Adrenal gland (tissue), 12 donors: ENCODE measurements around the gene DMD. TPM values are rescaled to one million over a fixed set of nuclear protein-coding genes. Genes with fewer than 3 reads are reported as not detected.

Experiments used
- DNase-seq, 7 donors: peaks; one replicate each; pipeline ENCODE4 v3.0.0-alpha.2; 2019 to 2020
- H3K27ac ChIP-seq, 5 donors: fragments of 200-600 bp; sonication (generic) in 4 of 5; 1 replicate in 3 of 5; 2 replicates in 2 of 5; pipeline versions ENCODE4 v1.5.1 to v1.8.0; 2016 to 2020; ENCODE audit warnings: mild to moderate bottlenecking in 1 of 5
- H3K27me3 ChIP-seq: fragments of 200-600 bp; 2 replicates; pipeline ENCODE4 v1.8.0; 2021
- H3K36me3 ChIP-seq, 2 donors: fragments of 200-600 bp; replicated peaks in 1 of 2; 1 replicate in 1 of 2; 2 replicates in 1 of 2; pipeline versions ENCODE4 v1.5.1 to v1.8.0; 2018 to 2022
- H3K4me1 ChIP-seq, 2 donors: fragments of 200-600 bp; replicated peaks in 1 of 2; 1 replicate in 1 of 2; 2 replicates in 1 of 2; pipeline versions ENCODE4 v1.5.1 to v1.8.0; 2018 to 2021
- H3K4me3 ChIP-seq, 4 donors: fragments of 200-600 bp; sonication (generic) in 3 of 4; one replicate each; pipeline ENCODE4 v1.5.1; 2016 to 2018
- H3K9me3 ChIP-seq, 3 donors: fragments of 200-600 bp; sonication (generic) in 1 of 3; replicated peaks in 1 of 3; 1 replicate in 2 of 3; 2 replicates in 1 of 3; pipeline versions ENCODE4 v1.5.1 to v1.8.0; 2016 to 2021
- POLR2A ChIP-seq, 2 donors: fragments of 450-650 bp; IDR thresholded peaks; one replicate each; pipeline ENCODE4 v1.6.1; 2017; ENCODE audit warnings: antibody characterized with exemption in 2 of 2, mild to moderate bottlenecking in 2 of 2, moderate library complexity in 1 of 2
- WGBS, 4 donors: extraction: QIAGEN DNeasy Blood & Tissue Kit in 2 of 4; methylation state at CpG; one replicate each; pipeline versions ENCODE4 v1.1.5 to v1.1.7; 2013 to 2017; 5-methylcytosine and 5-hydroxymethylcytosine counted together
- intact Hi-C, 2 donors: fragments of 100-400 bp; cut with DNase I; formaldehyde crosslinking; loops; one replicate each; pipeline versions ENCODE4 v1.14.1 to v1.15.0; 2022 to 2023
- polyA plus RNA-seq, 3 donors: library from polyadenylated mRNA; stranded (reverse); fragments of 200-250 nt in 2 of 3; fragments of 350-450 nt in 1 of 3; fragmentation: Illumina TruSeq in 1 of 3; extraction: RNeasy Lipid Tissue Mini Kit (QIAGEN cat#74804) in 1 of 3; gene quantifications; one replicate each; pipeline ENCODE4 v1.2.3, GENCODE V29; 2013 to 2014
- total RNA-seq, 9 donors: library from RNA; depleted of rRNA in 4 of 9; stranded (reverse); fragments of >200 nt in 4 of 9; fragments of 120-200 nt in 1 of 9; fragmentation: NEBNext Ultra II Directional in 1 of 9; extraction: Animal tissue kit (Norgen Biotek cat#: 25700) in 1 of 9; gene quantifications; one replicate each; pipeline versions ENCODE4 v1.1.0 to v1.2.4, GENCODE V29; 2013 to 2023
- TF ChIP-seq, protein P1 (sequence below), 6 experiments: fragments of 450-650 bp in 4 of 6; fragments of 200-600 bp in 2 of 6; sonication (generic) in 1 of 6; IDR thresholded peaks; 1 replicate in 5 of 6; 2 replicates in 1 of 6; pipeline versions ENCODE4 v1.5.1 to v1.8.0; 2016 to 2021; ENCODE audit warnings: antibody characterized with exemption in 6 of 6, mild to moderate bottlenecking in 2 of 6, moderate library complexity in 1 of 6
- donor health status: healthy with polysubstance abuse.
- donor health status: Bipolar disorder and iron deficiency.
- donor health status: DM: yes; HTN: yes; CAD: no.
- donor health status: DM: no; HTN: no; CAD: no.
- donor health status: DM: no; HTN: no; CAD: no.
- donor health status: DM: yes; HTN: yes; CAD: no.

Gene DMD
- total and polyA plus RNA-seq, 12 donors: 14.6 to 89.7 (median 36.2) TPM

- no peaks in the 10 kb centered on the region for H3K27me3 ChIP-seq
- intact Hi-C loops: no loop called here
- H3K4me3 ChIP-seq: no peak overlapping the region
- H3K27ac ChIP-seq: no peak overlapping the region
- H3K36me3 ChIP-seq: no peaks in the 10 kb centered on the region
- no peaks in the 10 kb centered on the region for H3K4me1 ChIP-seq
- DNase-seq: no peak
- 74 to 95% (median 85%) methylated on average over 4 of the region's 4 CpGs for WGBS, 4 donors
- no peak for TF ChIP-seq POLR2A (IDR thresholded peaks at IDR 0.05)
- TF ChIP-seq, protein P1, sequence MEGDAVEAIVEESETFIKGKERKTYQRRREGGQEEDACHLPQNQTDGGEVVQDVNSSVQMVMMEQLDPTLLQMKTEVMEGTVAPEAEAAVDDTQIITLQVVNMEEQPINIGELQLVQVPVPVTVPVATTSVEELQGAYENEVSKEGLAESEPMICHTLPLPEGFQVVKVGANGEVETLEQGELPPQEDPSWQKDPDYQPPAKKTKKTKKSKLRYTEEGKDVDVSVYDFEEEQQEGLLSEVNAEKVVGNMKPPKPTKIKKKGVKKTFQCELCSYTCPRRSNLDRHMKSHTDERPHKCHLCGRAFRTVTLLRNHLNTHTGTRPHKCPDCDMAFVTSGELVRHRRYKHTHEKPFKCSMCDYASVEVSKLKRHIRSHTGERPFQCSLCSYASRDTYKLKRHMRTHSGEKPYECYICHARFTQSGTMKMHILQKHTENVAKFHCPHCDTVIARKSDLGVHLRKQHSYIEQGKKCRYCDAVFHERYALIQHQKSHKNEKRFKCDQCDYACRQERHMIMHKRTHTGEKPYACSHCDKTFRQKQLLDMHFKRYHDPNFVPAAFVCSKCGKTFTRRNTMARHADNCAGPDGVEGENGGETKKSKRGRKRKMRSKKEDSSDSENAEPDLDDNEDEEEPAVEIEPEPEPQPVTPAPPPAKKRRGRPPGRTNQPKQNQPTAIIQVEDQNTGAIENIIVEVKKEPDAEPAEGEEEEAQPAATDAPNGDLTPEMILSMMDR (IDR thresholded peaks at IDR 0.05): no peak
- no peaks in the 10 kb centered on the region for H3K9me3 ChIP-seq
Observed at GRCh38 chrX:31245714-31246113, 1965.6 kb downstream of the DMD start.

GRCh38 chrX:31243804-31244203 is 1967.5 kb downstream of the DMD start:
- TF ChIP-seq POLR2A (IDR thresholded peaks at IDR 0.05): no peak
- TF ChIP-seq, protein P1 (IDR thresholded peaks at IDR 0.05): no peak
- intact Hi-C loops: no loop called here
- H3K27ac ChIP-seq: no peak overlapping the region
- H3K27me3 ChIP-seq: no peaks in the 10 kb centered on the region
- no peaks in the 10 kb centered on the region for H3K9me3 ChIP-seq
- 69 to 87% (median 78%) methylated on average over 3 of the region's 3 CpGs for WGBS, 4 donors
- no peak for DNase-seq
- no peaks in the 10 kb centered on the region for H3K4me1 ChIP-seq
- H3K4me3 ChIP-seq: no peak overlapping the region
- no peaks in the 10 kb centered on the region for H3K36me3 ChIP-seq

DNA sequence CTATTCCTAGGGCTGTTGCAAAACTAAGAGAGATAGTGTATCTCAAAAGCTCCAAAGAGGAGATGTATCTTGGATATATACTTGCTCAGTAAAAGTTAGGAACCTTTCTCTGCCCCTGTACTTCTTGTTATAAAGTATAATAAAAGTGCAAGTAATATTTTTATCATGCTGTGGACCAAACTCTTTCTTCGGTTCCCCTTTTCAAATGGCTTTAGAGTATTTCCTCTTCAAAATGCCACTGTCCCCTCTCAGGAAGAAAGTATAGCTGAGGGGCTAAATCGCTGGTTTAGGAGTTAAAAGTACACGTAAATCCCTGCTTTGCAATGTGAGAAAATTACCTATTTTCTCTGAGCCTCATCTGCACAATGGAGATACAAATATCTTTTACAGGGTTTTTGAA is 1970.4 kb downstream of the DMD start:
- intact Hi-C loops: no loop called here
- TF ChIP-seq, protein P1 (IDR thresholded peaks at IDR 0.05): no peak
- TF ChIP-seq POLR2A (IDR thresholded peaks at IDR 0.05): no peak
- no peaks in the 10 kb centered on the region for H3K4me1 ChIP-seq
- no peak overlapping the region for H3K27ac ChIP-seq
- H3K27me3 ChIP-seq: no peaks in the 10 kb centered on the region
- WGBS, 4 donors: 71 to 81% (median 79%) methylated on average over 3 of the region's 3 CpGs
- no peak for DNase-seq
- H3K9me3 ChIP-seq: no peaks in the 10 kb centered on the region
- no peaks in the 10 kb centered on the region for H3K36me3 ChIP-seq
- H3K4me3 ChIP-seq: no peak overlapping the region

DNA sequence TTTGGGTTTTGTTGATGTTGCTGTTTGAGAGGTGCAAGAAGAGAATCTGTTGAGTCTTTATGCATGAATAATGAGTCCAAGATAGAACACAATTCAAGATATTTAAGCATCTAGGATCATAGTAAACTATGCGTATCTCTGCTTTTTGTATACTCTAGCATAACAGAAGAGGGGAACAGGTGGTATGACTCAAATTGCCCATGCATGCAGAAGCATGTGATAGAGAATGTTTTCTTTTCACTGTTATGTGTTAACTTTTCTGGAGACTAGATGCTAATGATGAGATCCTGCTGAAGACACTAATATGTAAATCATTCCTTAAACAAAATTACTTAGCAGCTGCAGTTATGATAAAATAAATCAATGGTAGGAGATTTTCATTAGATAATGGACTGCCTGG is 1974.2 kb downstream of the DMD start:
- H3K9me3 ChIP-seq: no peaks in the 10 kb centered on the region
- H3K4me3 ChIP-seq: no peak overlapping the region
- DNase-seq: no peak
- TF ChIP-seq, protein P1 (IDR thresholded peaks at IDR 0.05): no peak
- TF ChIP-seq POLR2A (IDR thresholded peaks at IDR 0.05): no peak
- no peaks in the 10 kb centered on the region for H3K27me3 ChIP-seq
- H3K27ac ChIP-seq: no peak overlapping the region
- intact Hi-C loops: no loop called here
- WGBS, 4 donors: 70 to 96% (median 85%) methylated on average over 1 of the region's 1 CpG
- no peaks in the 10 kb centered on the region for H3K4me1 ChIP-seq
- no peaks in the 10 kb centered on the region for H3K36me3 ChIP-seq
